Breast epithelium (tissue), 3 donors: ENCODE measurements around the gene YLPM1.

Source experiments
- CTCF ChIP-seq, 3 donors: fragments of 450-650 bp; IDR thresholded peaks; one replicate each; pipeline ENCODE4 v1.5.1; 2016 to 2017; ENCODE audit warnings: antibody characterized with exemption in 3 of 3, mild to moderate bottlenecking in 3 of 3, moderate library complexity in 3 of 3
- POLR2A ChIP-seq: fragments of 450-650 bp; IDR thresholded peaks from one replicate; pipeline ENCODE4 v1.6.1; 2016; ENCODE audit warnings: antibody characterized with exemption, mild to moderate bottlenecking, moderate library complexity
- POLR2AphosphoS5 ChIP-seq, 3 donors: sonication (generic); formaldehyde crosslinking; IDR thresholded peaks; one replicate each; pipeline ENCODE4 v1.6.1; 2017; ENCODE audit warnings: antibody characterized with exemption in 3 of 3

- no peak for TF ChIP-seq POLR2AphosphoS5 (IDR thresholded peaks at IDR 0.05)
- TF ChIP-seq CTCF (IDR thresholded peaks at IDR 0.05), result no peak
- no peak for TF ChIP-seq POLR2A
Measured at GRCh38 chr14:74800780-74801179, 37.7 kb downstream of the YLPM1 start.
